ENCODE data around the gene NOTCH2.

The NOTCH2 gene

DNA sequence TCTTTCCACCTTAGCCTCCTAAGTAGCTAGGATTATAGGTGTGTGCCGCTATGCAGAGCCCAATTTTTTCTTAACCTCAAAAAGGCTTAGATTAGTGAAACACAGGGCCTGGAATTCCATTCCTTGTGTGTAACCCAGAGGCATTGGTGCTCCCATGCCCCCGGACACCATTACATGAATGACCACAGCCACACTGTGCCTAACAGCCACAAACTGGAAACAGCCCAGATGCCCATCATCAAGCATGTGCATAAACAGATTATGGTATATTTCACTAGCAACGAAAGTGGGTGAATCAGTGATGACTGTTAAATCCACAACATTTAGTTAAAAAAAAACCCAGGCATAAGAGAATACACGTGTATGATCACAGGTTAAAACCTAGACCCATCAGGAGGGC lies 197.6 kb downstream of the NOTCH2 start:
- Mint-ChIP-seq H3K27me3 (ENCODE audit: low read depth) (peaks cover 3% of the 10 kb centered on the region), H3K9me3 (no peaks in the 10 kb centered on the region), H3K36me3 (ENCODE audit: low read depth) (no peaks in the 10 kb centered on the region), H3K4me1 (peaks cover 46% of the 10 kb centered on the region), H3K27ac (peak overlapping the region; percentile 59 to 89 (median 82)), H3K4me3 (peak overlapping the region in 1 of 3 experiments; percentile 19)
- no peak for TF ChIP-seq CTCF (IDR thresholded peaks at IDR 0.05; ENCODE audit: unreplicated experiment in 3 of 3)

DNA sequence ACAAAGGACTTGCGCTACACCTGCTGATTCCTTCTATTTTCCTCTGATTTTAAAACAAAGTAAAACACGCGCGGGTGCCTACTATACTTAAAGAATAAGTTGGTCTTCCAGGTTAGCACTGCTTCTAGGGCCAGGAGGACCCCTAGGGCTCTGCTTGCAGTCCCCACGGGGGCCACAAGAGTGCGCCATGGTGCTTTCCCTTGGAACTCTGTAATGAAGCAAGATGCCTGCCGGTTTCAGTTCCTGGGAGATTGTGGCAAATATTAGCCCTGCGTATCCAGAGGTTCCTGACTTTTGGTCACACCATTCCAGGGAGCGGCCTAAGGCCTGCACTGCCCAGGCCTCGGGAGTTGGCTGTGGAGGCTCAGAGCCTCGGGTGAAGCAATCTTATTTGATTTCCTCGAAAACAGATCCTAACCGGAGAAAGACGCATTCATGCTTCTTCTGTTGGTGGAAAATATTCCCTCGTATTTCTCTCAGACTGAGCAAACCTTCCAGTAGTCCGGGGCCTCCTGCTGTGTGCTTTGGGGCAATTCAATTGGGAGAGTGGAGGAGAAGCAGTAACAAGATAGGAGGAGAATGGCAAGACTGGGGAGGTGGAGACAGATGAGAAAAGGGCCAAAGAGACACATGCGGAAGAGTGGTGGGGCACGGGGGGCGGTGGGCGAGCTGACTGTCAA lies 198.4 kb downstream of the NOTCH2 start:
- Mint-ChIP-seq H3K36me3 (ENCODE audit: low read depth) (no peaks in the 10 kb centered on the region), H3K27ac (peak overlapping the region; percentile 68 to 95 (median 89)), H3K4me3 (peak overlapping the region in 2 of 3 experiments; percentile 7 to 8), H3K4me1 (peaks cover 46% of the 10 kb centered on the region), H3K27me3 (ENCODE audit: low read depth) (peaks cover 3% of the 10 kb centered on the region), H3K9me3 (no peaks in the 10 kb centered on the region)
- peak; percentile 94 to 98 (median 95) for TF ChIP-seq CTCF (IDR thresholded peaks at IDR 0.05; ENCODE audit: unreplicated experiment in 3 of 3)

DNA sequence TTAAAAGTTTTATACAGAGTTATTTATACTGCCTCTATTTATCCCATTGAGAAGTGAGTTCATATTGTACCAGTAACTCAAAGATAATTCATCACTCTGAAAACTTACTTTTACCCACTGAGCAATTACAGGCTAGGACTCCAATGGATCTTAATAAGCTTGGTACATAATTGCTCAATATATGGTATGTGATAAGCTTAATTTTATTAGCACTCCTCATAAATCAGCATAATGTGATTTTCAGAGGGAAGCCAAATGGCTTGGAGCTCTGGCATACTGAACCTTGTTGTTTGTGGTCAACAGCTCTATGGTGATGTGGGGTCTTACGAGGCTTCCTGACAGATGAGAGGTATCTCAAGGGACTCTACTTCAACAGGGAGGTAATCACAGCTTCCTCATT lies 199.5 kb downstream of the NOTCH2 start:
- Mint-ChIP-seq H3K27me3 (ENCODE audit: low read depth) (peaks cover 3% of the 10 kb centered on the region), H3K9me3 (no peaks in the 10 kb centered on the region), H3K4me3 (no peak overlapping the region), H3K4me1 (peaks cover 52% of the 10 kb centered on the region), H3K27ac (peak overlapping the region in 2 of 3 experiments; percentile 47 to 89), H3K36me3 (ENCODE audit: low read depth) (no peaks in the 10 kb centered on the region)
- TF ChIP-seq CTCF (IDR thresholded peaks at IDR 0.05; ENCODE audit: unreplicated experiment in 3 of 3) = no peak

GRCh38 chr1:119868176-119868575 lies 201.3 kb downstream of the NOTCH2 start:
- Mint-ChIP-seq H3K27me3 (ENCODE audit: low read depth) (peaks cover 3% of the 10 kb centered on the region), H3K27ac (peak overlapping the region in 2 of 3 experiments; percentile 28 to 33), H3K36me3 (ENCODE audit: low read depth) (no peaks in the 10 kb centered on the region), H3K9me3 (no peaks in the 10 kb centered on the region), H3K4me3 (no peak overlapping the region), H3K4me1 (peaks cover 40% of the 10 kb centered on the region)
- no peak for TF ChIP-seq CTCF (IDR thresholded peaks at IDR 0.05; ENCODE audit: unreplicated experiment in 3 of 3)

- Mint-ChIP-seq H3K4me1 (peaks cover 25% of the 10 kb centered on the region), H3K27me3 (ENCODE audit: low read depth) (peaks cover 3% of the 10 kb centered on the region), H3K4me3 (no peak overlapping the region), H3K36me3 (ENCODE audit: low read depth) (no peaks in the 10 kb centered on the region), H3K9me3 (no peaks in the 10 kb centered on the region), H3K27ac (peak overlapping the region in 2 of 3 experiments; percentile 41 to 55)
- no peak for TF ChIP-seq CTCF (IDR thresholded peaks at IDR 0.05; ENCODE audit: unreplicated experiment in 3 of 3)
Measured at GRCh38 chr1:119866451-119866850, 203.0 kb downstream of the NOTCH2 start.

GRCh38 chr1:119865627-119866026 lies 203.8 kb downstream of the NOTCH2 start:
- H3K4me3 Mint-ChIP-seq = no peak overlapping the region
- TF ChIP-seq CTCF (IDR thresholded peaks at IDR 0.05; ENCODE audit: unreplicated experiment in 3 of 3) = no peak
- peak overlapping the region; percentile 2 to 34 (median 18) for H3K27ac Mint-ChIP-seq
- no peaks in the 10 kb centered on the region for H3K36me3 Mint-ChIP-seq (ENCODE audit: low read depth)
- peaks cover 20% of the 10 kb centered on the region for H3K4me1 Mint-ChIP-seq
- no peaks in the 10 kb centered on the region for H3K27me3 Mint-ChIP-seq (ENCODE audit: low read depth)
- H3K9me3 Mint-ChIP-seq = no peaks in the 10 kb centered on the region
